Measurements from ENCODE around the gene FERMT2. TPM values are rescaled to one million over a fixed set of nuclear protein-coding genes. Genes with fewer than 3 reads are reported as not detected.

Gene FERMT2
- total RNA-seq, 2 donors from 2014 or later: 89.1 to 101 TPM

DNA sequence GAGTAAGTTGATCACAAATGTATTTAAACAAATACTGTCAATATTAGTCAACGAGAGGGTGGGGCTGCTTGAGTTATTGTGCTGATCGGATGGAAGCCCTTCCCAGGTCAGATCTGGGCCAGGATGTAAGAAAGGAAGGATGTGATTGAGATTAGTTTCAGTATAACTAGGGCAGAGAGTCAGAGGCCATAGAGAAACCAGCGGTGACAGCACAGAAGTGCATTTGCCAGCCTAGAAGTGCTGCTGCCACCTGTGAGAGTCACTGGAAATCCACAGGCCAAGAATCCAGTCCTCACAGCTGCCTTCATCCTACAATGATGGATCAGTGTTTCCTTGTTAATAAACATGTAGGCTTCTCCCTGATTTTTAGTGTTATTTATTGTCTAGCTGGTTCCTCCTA is 9.8 kb upstream of the FERMT2 start:
- no peak overlapping the region for H3K4me3 ChIP-seq
- H3K4me1 ChIP-seq: peaks cover 0 to 13% of the 10 kb centered on the region in 2 donors
- H3K36me3 ChIP-seq: no peaks in the 10 kb centered on the region
- peak overlapping the region; percentile 40 to 69 for H3K27ac ChIP-seq
- H3K27me3 ChIP-seq: no peaks in the 10 kb centered on the region
- DNase-seq (ENCODE audit: low spot score): no peak
- no peaks in the 10 kb centered on the region for H3K9me3 ChIP-seq
- TF ChIP-seq, protein P1, sequence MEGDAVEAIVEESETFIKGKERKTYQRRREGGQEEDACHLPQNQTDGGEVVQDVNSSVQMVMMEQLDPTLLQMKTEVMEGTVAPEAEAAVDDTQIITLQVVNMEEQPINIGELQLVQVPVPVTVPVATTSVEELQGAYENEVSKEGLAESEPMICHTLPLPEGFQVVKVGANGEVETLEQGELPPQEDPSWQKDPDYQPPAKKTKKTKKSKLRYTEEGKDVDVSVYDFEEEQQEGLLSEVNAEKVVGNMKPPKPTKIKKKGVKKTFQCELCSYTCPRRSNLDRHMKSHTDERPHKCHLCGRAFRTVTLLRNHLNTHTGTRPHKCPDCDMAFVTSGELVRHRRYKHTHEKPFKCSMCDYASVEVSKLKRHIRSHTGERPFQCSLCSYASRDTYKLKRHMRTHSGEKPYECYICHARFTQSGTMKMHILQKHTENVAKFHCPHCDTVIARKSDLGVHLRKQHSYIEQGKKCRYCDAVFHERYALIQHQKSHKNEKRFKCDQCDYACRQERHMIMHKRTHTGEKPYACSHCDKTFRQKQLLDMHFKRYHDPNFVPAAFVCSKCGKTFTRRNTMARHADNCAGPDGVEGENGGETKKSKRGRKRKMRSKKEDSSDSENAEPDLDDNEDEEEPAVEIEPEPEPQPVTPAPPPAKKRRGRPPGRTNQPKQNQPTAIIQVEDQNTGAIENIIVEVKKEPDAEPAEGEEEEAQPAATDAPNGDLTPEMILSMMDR (IDR thresholded peaks at IDR 0.05): no peak

DNA sequence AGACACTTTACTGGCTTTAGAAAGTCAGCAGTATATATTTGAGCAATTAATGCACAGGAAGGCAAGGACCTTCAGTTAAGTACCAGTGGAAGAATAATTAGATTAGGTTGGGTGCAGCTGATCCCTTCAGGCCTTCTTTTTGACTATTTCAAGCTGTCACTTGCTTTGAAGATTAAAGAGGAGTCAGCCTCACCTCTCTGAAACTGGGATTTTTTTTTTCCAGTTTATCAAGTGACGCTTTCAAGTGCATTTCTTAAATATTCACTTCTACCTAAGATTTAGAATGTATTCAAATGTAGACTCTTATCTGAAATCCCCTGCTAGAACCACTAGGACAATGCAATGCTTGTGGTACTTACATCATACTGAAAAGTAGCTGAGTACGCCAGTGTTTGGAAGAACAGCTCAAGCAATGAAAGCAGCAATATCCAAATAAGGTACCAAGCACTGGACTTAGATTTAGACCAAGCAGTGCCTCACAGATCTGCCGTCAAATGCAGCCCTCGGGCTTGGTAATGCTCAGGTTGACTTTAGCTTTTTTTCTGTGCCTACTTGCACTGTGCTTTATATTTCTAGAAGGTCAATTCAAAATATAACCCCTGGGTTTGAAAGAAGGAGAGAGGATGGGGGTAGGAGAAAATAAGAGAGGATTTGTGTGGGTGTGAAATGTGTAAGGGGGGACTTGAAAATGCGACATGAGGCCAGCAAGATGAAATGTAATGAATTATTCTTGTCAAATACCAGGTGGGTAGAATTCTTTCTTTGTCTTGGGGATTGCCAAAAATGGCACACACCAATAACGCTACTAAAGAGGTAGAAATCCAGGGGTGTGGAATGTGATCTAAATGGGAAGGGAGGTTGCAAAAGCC is 3.7 kb upstream of the FERMT2 start:
- Histone ChIP-seq H3K4me3 (peak overlapping the region in 1 of 2 donors; percentile 4), H3K27ac (peak overlapping the region; percentile 46 to 99)
- DNase-seq (ENCODE audit: low spot score): no peak

DNA sequence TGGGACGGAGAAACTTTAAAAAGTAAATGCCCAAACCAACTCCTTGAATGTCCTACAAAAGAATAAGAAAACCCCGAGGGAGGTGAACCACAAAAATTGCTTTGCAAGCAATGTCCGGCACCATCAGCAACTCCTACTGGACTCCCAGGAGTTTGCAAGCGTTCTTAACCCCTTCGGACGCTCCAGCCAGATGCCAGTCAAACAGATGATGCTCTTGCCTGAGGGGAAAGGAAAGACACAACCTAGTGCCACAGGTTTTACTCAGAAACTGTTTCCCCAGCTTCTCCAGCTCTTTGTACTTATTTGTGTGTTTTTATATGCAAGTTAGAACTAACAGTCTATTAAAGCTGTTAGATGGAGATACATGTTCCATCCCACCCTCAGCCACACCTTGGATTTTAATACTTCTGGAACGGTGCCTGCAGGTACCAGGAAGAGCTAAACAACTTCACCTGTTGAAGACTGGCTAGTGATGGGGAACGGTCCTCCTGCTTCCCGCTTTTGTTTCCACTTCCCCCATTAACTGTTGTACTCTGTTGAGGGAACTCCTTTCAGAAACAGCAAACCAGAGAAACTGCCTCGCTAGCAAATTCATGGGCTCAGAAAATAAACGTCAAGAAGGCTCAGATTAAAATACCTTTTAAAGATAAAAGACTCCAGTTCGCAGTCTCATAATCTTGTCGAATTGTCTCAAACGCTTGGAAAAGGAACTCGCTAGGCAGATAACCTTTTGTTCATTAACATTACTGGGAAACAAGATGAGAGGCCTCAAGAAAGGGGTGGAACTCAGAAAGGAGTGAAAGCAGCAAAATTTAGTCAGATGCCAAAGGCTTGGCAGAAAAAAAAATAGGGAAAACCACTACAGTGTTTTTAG is 1.1 kb upstream of the FERMT2 start:
- Histone ChIP-seq H3K4me3 (peak overlapping the region; percentile 73 to 98), H3K9me3 (no peaks in the 10 kb centered on the region), H3K4me1 (peaks cover 0 to 34% of the 10 kb centered on the region in 2 donors), H3K27me3 (no peaks in the 10 kb centered on the region), H3K27ac (peak overlapping the region; percentile 99), H3K36me3 (no peaks in the 10 kb centered on the region)
- DNase-seq (ENCODE audit: low spot score): peak; percentile 75
- TF ChIP-seq, protein P1 (IDR thresholded peaks at IDR 0.05): peak; percentile 22 to 57

More for the DNA sequence above, 3.7 kb upstream of the FERMT2 start:
- Histone ChIP-seq H3K4me1 (peaks cover 0 to 12% of the 10 kb centered on the region in 2 donors), H3K9me3 (no peaks in the 10 kb centered on the region), H3K36me3 (no peaks in the 10 kb centered on the region), H3K27me3 (no peaks in the 10 kb centered on the region)
- TF ChIP-seq, protein P1 (IDR thresholded peaks at IDR 0.05): no peak

DNA sequence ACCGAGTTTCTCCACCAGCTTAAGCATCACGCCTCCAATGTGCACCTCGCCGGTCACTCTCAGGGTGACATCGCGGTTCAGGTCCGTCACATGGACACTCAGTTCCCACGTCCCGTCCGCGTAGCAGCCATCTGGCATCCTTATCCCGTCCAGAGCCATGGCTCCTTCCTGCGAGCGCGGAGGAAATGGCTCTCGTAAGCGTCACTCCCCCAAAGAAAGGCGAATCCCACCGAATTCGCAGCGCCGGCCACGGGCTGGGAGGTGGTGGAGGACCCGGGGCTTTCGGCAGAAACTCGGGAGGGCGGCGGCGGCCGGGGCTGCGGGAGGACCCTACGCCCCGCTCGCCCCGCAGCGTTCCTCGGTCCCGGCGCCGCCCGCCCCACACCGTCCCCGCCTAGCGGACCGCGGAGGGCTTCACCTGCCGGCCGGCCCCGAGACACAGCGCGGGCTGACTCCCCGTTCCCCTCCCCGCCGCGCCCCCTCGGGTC is 396 bp downstream of the FERMT2 start:
- H3K4me3 ChIP-seq: peak overlapping the region; percentile 98
- TF ChIP-seq, protein P1 (IDR thresholded peaks at IDR 0.05): peak in 1 of 2 donors; percentile 38
- H3K27me3 ChIP-seq: no peaks in the 10 kb centered on the region
- H3K36me3 ChIP-seq: no peaks in the 10 kb centered on the region
- H3K9me3 ChIP-seq: no peaks in the 10 kb centered on the region
- peak; percentile 77 for DNase-seq (ENCODE audit: low spot score)
- peak overlapping the region; percentile 99 for H3K27ac ChIP-seq
- H3K4me1 ChIP-seq: peaks cover 0 to 40% of the 10 kb centered on the region in 2 donors

DNA sequence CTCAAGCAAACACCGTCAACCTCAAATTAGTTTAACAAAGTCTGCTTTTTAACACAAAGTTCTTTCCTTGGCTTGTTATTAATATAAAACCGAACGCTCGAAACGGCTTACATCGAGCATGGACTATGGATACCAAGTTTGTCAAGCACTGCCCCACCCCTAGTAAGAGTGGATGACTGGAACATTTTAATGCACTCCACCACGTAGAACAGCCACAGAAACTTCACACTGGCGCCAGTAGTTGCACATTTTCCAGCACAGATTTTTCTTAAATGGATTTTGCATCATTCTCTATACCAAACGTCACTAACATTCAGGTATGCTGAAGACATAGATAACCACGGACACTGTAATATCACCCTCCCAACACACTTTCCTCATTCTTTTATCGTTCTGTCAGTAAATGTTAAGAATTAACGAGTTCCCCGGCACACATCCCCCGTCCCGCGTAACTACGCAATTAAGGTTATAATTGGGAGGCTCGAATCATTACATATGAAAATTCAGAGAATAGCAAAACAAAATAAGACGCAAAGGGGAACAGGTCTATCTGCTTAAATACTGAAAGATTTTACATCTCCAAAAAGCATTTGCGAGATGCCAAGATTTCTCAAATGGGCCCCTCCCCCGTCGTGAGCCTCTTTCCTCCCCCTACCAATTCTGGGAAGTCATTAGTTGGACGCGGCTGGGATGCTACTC is 990 bp downstream of the FERMT2 start:
- Histone ChIP-seq H3K4me3 (peak overlapping the region; percentile 98), H3K9me3 (no peaks in the 10 kb centered on the region), H3K27me3 (no peaks in the 10 kb centered on the region), H3K4me1 (peaks cover 0 to 40% of the 10 kb centered on the region in 2 donors), H3K36me3 (no peaks in the 10 kb centered on the region), H3K27ac (peak overlapping the region; percentile 99)
- TF ChIP-seq, protein P1 (IDR thresholded peaks at IDR 0.05): no peak
- DNase-seq (ENCODE audit: low spot score): no peak
